ENCODE results near the gene AFAP1.

The AFAP1 gene

GRCh38 chr4:7970361-7970946 is 30.8 kb upstream of the AFAP1 start:
- TF ChIP-seq CTCF (conservative IDR thresholded peaks at IDR 0.05; ENCODE audit: low read depth), result no peak
- POLR2A ChIA-PET (ENCODE audit: low non-redundant PET), result no interaction called here
- CTCF ChIA-PET, result interaction anchor here (0.6 kb wide), 2 partner anchors 38 to 166 kb away, joined by 3 read pairs; no protein-coding TSS in a partner anchor
- peak overlapping the region; percentile 80 for H3K27ac ChIP-seq
- no peak for DNase-seq (ENCODE audit: low spot score)

- ChIA-PET POLR2A (ENCODE audit: low non-redundant PET) (no interaction called here), CTCF (interaction anchor here (1.2 kb wide), 1 partner anchor 20 kb away, joined by 3 read pairs; no protein-coding TSS in a partner anchor)
- no peak for TF ChIP-seq CTCF (conservative IDR thresholded peaks at IDR 0.05; ENCODE audit: low read depth)
- peak overlapping the region; percentile 16 for H3K27ac ChIP-seq
- no peak for DNase-seq (ENCODE audit: low spot score)
Observed at GRCh38 chr4:7968262-7968896, 28.7 kb upstream of the AFAP1 start.

- no peak for TF ChIP-seq CTCF (conservative IDR thresholded peaks at IDR 0.05; ENCODE audit: low read depth)
- POLR2A ChIA-PET (ENCODE audit: low non-redundant PET), result no interaction called here
- peak overlapping the region; percentile 16 for H3K27ac ChIP-seq
- CTCF ChIA-PET, result interaction anchor here (1.2 kb wide), 1 partner anchor 20 kb away, joined by 3 read pairs; no protein-coding TSS in a partner anchor
- no peak for DNase-seq (ENCODE audit: low spot score)
Observed at GRCh38 chr4:7967501-7968261, 28.0 kb upstream of the AFAP1 start.

GRCh38 chr4:7967063-7967440 is 27.4 kb upstream of the AFAP1 start:
- POLR2A ChIA-PET (ENCODE audit: low non-redundant PET), result no interaction called here
- TF ChIP-seq CTCF (conservative IDR thresholded peaks at IDR 0.05; ENCODE audit: low read depth), result no peak

GRCh38 chr4:7966281-7967062 is 26.8 kb upstream of the AFAP1 start:
- CTCF ChIA-PET, result no interaction called here
- POLR2A ChIA-PET (ENCODE audit: low non-redundant PET), result no interaction called here
- TF ChIP-seq CTCF (conservative IDR thresholded peaks at IDR 0.05; ENCODE audit: low read depth), result no peak
- no peak for DNase-seq (ENCODE audit: low spot score)
- H3K27ac ChIP-seq, result peak overlapping the region; percentile 93; the same call in 1 of the 2 replicates

More at GRCh38 chr4:7967063-7967440, 27.4 kb upstream of the AFAP1 start:
- CTCF ChIA-PET, result no interaction called here
- H3K27ac ChIP-seq, result peak overlapping the region; percentile 16; the same call in 1 of the 2 replicates
- no peak for DNase-seq (ENCODE audit: low spot score)

All from RWPE1 (cell line).